ENCODE measurements around the gene SMARCD1. TPM values are rescaled to one million over a fixed set of nuclear protein-coding genes. Genes with fewer than 3 reads are reported as not detected.

SMARCD1 gene
- total RNA-seq, 1 experiment from 2014 or later, result 152 TPM

GRCh38 chr12:50042693-50043092, 42.4 kb upstream of the SMARCD1 start:
- no peak for DNase-seq (ENCODE audit: low spot score)
- ChIA-PET POLR2A (ENCODE audit: low non-redundant PET) (no interaction called here), CTCF (interaction anchor here (1.2 kb wide), 1 partner anchor 13 kb away, joined by 3 read pairs; no protein-coding TSS in a partner anchor)
- H3K27me3 ChIP-seq (replicated peaks; ENCODE audit: insufficient read depth, low read depth, low read length, poor library complexity), result no peaks in the 10 kb centered on the region
- no peaks in the 10 kb centered on the region for H3K4me1 ChIP-seq (ENCODE audit: insufficient read depth, low read length, poor library complexity, severe bottlenecking)
- BruUV-seq (replicated peaks), result no TSS peak
- H3K4me3 ChIP-seq (ENCODE audit: low read depth, low read length, poor library complexity, severe bottlenecking), result no peak overlapping the region
- intact Hi-C loops (cut with micrococcal nuclease; ENCODE audit: unreplicated experiment), result no loop called here
- no peaks in the 10 kb centered on the region for H3K36me3 ChIP-seq (ENCODE audit: insufficient read depth, low read length, poor library complexity, severe bottlenecking)
- H3K9me3 ChIP-seq (ENCODE audit: low read depth, low read length, poor library complexity, severe bottlenecking), result no peaks in the 10 kb centered on the region
- no peak for TF ChIP-seq EZH2 (IDR thresholded peaks at IDR 0.05; ENCODE audit: borderline replicate concordance, low read depth, low read length, poor library complexity, severe bottlenecking)
- TF ChIP-seq, protein P1, sequence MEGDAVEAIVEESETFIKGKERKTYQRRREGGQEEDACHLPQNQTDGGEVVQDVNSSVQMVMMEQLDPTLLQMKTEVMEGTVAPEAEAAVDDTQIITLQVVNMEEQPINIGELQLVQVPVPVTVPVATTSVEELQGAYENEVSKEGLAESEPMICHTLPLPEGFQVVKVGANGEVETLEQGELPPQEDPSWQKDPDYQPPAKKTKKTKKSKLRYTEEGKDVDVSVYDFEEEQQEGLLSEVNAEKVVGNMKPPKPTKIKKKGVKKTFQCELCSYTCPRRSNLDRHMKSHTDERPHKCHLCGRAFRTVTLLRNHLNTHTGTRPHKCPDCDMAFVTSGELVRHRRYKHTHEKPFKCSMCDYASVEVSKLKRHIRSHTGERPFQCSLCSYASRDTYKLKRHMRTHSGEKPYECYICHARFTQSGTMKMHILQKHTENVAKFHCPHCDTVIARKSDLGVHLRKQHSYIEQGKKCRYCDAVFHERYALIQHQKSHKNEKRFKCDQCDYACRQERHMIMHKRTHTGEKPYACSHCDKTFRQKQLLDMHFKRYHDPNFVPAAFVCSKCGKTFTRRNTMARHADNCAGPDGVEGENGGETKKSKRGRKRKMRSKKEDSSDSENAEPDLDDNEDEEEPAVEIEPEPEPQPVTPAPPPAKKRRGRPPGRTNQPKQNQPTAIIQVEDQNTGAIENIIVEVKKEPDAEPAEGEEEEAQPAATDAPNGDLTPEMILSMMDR (conservative IDR thresholded peaks at IDR 0.05; ENCODE audit: low read depth, low read length), result no peak
- no peak overlapping the region for H3K27ac ChIP-seq (ENCODE audit: low read depth, low read length, poor library complexity, severe bottlenecking)

- CTCF ChIA-PET, result interaction anchor here (0.6 to 1.2 kb wide), 3 partner anchors 13 to 75 kb away, joined by 3 to 21 read pairs (median 6); no protein-coding TSS in a partner anchor
- no peak for DNase-seq (ENCODE audit: low spot score)
Measured at GRCh38 chr12:50043308-50043707, 41.8 kb upstream of the SMARCD1 start.

GRCh38 chr12:50043854-50044253, 41.3 kb upstream of the SMARCD1 start:
- TF ChIP-seq, protein P1 (conservative IDR thresholded peaks at IDR 0.05; ENCODE audit: low read depth, low read length), result no peak
- TF ChIP-seq EZH2 (IDR thresholded peaks at IDR 0.05; ENCODE audit: borderline replicate concordance, low read depth, low read length, poor library complexity, severe bottlenecking), result no peak
- Histone ChIP-seq H3K36me3 (ENCODE audit: insufficient read depth, low read length, poor library complexity, severe bottlenecking) (no peaks in the 10 kb centered on the region), H3K27me3 (replicated peaks; ENCODE audit: insufficient read depth, low read depth, low read length, poor library complexity) (no peaks in the 10 kb centered on the region), H3K4me1 (ENCODE audit: insufficient read depth, low read length, poor library complexity, severe bottlenecking) (no peaks in the 10 kb centered on the region), H3K9me3 (ENCODE audit: low read depth, low read length, poor library complexity, severe bottlenecking) (no peaks in the 10 kb centered on the region), H3K27ac (ENCODE audit: low read depth, low read length, poor library complexity, severe bottlenecking) (no peak overlapping the region), H3K4me3 (ENCODE audit: low read depth, low read length, poor library complexity, severe bottlenecking) (no peak overlapping the region)
- POLR2A ChIA-PET (ENCODE audit: low non-redundant PET), result no interaction called here
- intact Hi-C loops (cut with micrococcal nuclease; ENCODE audit: unreplicated experiment), result no loop called here
- DNase-seq (ENCODE audit: low spot score), result no peak
- CTCF ChIA-PET, result interaction anchor here (0.5 to 0.7 kb wide), 3 partner anchors 50 to 137 kb away, joined by 6 to 21 read pairs (median 6); no protein-coding TSS in a partner anchor
- no TSS peak for BruUV-seq (replicated peaks)

More at GRCh38 chr12:50043308-50043707, 41.8 kb upstream of the SMARCD1 start:
- BruUV-seq (replicated peaks), result no TSS peak
- TF ChIP-seq EZH2 (IDR thresholded peaks at IDR 0.05; ENCODE audit: borderline replicate concordance, low read depth, low read length, poor library complexity, severe bottlenecking), result no peak
- TF ChIP-seq, protein P1 (conservative IDR thresholded peaks at IDR 0.05; ENCODE audit: low read depth, low read length), result no peak
- H3K27me3 ChIP-seq (replicated peaks; ENCODE audit: insufficient read depth, low read depth, low read length, poor library complexity), result no peaks in the 10 kb centered on the region
- POLR2A ChIA-PET (ENCODE audit: low non-redundant PET), result no interaction called here
- H3K9me3 ChIP-seq (ENCODE audit: low read depth, low read length, poor library complexity, severe bottlenecking), result no peaks in the 10 kb centered on the region
- no peak overlapping the region for H3K27ac ChIP-seq (ENCODE audit: low read depth, low read length, poor library complexity, severe bottlenecking)
- intact Hi-C loops (cut with micrococcal nuclease; ENCODE audit: unreplicated experiment), result no loop called here
- H3K36me3 ChIP-seq (ENCODE audit: insufficient read depth, low read length, poor library complexity, severe bottlenecking), result no peaks in the 10 kb centered on the region
- H3K4me3 ChIP-seq (ENCODE audit: low read depth, low read length, poor library complexity, severe bottlenecking), result no peak overlapping the region
- H3K4me1 ChIP-seq (ENCODE audit: insufficient read depth, low read length, poor library complexity, severe bottlenecking), result no peaks in the 10 kb centered on the region

Data from A673 (cell line).